Stimulated activated CD4-positive, alpha-beta T cell treated with anti-CD3 and anti-CD28 coated beads, Interleukin-12 subunit alpha, Interleukin-12 subunit beta, amount 100 ng/mL, for 4 hours (primary cell): ENCODE results near the gene S100A2.
"Not testable (repeated sequence)": the region's sequence is repeated elsewhere in the genome, so short reads cannot be mapped to it uniquely, and the experiment has no call there.

Source experiments
- DNase-seq: peaks from one replicate; pipeline ENCODE4 v3.0.0-alpha.2; 2020

The S100A2 gene

DNA sequence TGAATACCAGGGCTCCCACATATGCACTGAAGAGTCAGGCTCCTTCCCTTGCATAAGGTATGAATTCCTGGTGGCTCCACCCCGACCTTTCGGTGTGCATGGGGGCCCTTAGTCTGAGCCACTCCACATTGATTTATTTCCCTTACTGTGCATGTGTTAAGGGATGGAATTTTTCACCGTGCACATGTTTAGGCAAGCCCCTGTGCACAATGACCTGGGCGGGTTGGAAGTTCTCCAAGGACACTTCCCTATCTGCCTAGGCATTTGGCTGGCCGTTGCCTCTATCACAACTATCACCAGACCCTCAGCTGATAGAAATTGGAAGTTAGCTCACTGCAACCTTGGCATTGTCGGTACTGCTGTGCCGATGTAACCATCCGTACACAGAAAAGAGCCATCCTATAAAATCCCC, 39.5 kb downstream of the S100A2 start:
- no peak for DNase-seq

DNA sequence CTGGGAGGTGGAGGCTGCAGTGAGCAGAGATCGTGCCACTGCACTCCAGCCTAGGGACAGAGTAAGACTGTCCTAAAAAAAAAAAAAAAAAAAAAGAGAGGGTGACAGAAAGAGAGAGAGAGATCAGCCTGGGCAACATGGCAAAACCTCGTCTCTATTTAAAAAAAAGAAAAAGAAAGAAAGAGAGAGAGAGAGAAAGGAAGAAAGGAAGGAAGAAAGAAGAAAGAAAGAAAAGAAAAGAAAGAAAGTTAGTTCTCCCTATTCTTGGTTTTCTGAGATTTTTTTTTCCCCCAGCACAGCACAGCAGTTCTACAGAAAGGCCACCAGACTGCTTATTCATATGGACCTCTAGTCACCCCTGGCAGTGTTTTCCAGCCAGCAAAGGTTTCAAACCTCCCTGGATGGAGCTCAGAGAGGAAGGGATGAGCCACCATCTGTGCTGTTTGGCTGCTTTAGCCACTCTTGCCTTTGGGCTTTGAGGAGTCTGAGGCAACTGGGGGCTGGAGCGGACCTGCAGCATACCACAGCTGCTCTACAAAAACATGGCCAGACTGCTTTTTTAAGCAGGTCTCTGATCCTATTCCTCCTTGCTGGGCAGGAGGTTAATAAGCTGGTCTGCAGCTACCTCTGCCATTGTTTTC, 40.4 kb downstream of the S100A2 start:
- no peak for DNase-seq

DNA sequence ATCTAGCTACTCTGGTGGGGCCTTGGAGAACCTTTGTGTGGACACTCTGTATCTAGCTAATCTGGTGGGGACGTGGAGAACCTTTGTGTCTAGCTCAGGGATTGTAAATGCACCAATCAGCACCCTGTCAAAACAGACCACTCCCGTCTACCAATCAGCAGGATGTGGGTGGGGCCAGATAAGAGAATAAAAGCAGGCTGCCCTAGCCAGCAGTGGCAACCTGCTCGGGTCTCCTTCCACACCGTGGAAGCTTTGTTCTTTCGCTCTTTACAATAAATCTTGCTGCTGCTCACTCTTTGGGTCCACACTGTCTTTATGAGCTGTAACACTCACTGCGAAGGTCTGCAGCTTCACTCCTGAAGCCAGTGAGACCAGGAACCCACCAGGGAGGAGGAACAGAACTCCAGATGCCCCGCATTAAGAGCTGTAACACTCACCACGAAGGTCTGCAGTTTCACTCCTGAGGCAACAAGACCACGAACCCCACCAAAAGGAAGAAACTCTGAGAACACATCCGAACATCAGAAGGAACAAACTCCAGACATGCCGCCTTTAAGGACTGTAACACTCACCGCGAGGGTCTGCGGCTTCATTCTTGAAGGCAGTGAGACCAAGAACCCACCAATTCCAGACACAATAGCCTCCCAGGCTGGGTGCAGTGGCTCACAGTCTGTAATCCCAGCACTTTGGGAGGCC, 43.1 kb downstream of the S100A2 start:
- DNase-seq = not testable (repeated sequence)

DNA sequence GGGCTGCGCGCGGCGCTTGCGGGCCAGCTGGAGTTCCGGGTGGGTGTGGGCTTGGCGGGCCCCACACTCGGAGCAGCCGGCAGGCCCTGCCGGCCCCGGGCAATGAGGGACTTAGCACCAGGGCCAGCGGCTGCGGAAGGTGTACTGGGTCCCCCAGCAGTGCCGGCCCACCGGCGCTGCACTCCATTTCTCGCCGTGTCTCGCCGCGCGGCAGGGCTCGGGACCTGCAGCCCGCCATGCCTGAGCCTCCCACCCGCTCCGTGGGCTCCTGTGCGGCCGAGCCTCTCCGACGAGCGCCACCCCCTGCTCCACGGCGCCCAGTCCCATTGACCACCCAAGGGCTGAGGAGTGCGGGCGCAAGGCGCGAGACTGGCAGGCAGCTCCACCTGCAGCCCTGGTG, 43.8 kb downstream of the S100A2 start:
- DNase-seq = not testable (repeated sequence)

DNA sequence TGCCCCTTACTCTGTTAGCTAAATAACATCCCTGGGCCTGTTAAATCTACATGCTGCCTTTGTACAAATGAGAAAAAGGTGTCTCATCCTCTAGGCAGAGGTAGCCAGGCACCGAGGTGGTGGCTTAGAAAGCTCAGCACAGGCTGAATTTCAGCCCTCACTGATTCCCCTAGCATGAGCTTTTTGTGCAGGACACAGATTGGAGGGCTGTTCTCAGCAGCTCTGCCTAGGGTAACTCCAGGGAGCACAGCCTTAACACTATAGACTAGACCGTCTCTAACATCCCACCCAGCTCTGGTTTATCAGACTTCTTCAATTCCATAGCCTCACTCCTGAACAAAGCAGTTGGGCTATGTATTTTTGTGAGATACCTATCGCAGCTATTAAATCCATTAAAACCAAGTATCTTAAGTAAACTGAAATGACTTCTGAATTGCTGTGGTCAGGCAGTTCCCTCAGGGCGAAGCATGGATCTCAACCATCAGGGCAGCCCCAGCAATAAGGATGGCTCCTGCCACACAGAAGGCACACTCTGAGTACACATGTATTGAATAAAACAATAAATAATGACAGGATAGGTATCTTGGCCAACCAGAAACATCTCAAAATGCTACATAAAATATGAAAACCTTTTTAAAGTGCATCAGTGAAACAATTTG, 44.7 kb downstream of the S100A2 start:
- no peak for DNase-seq

DNA sequence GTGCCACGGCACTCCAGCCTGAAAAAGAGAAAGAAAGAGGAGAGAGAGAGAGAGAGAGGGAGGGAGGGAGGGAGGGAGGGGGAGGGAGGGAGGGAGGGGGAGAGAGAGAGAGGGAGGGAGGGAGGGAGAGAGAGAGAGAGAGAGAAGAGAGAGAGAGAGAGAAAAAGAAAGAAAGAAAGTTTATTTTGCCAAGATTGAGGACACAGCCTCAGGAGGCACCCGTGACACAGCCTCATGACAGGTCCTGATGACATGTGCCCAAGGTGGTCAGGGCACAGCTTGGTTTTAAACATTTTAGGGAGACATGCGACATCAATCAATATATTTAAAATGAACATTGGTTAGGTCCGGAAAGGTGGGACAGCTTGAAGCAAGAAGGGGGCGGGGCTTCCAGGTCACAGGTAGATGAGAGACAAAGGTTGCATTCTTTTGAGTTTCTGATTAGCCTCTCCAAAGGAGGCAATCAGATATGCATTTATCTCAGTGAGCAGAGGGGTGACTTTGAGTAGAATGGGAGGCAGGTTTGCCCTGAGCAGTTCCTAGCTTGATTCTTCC, 45.4 kb downstream of the S100A2 start:
- DNase-seq = not testable (repeated sequence)

DNA sequence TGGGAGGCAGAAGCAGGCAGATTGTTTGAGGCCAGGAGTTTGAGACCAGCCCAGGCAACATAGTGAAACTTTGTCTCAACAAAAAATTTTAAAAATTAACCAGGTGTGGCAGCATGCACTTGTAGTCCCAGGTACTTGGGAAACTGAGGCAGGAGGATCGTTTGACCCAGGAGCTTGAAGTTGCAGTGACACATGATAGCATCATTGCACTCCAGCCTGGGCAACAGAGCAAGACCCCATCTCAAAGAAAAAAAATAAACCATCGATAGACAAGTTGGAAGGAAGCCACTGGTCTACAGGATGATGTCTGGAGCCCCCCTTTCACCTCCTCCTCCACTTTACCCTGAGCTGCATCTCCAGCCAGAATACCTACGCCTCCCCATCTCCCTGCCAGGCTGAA, 46.4 kb downstream of the S100A2 start:
- DNase-seq = no peak

DNA sequence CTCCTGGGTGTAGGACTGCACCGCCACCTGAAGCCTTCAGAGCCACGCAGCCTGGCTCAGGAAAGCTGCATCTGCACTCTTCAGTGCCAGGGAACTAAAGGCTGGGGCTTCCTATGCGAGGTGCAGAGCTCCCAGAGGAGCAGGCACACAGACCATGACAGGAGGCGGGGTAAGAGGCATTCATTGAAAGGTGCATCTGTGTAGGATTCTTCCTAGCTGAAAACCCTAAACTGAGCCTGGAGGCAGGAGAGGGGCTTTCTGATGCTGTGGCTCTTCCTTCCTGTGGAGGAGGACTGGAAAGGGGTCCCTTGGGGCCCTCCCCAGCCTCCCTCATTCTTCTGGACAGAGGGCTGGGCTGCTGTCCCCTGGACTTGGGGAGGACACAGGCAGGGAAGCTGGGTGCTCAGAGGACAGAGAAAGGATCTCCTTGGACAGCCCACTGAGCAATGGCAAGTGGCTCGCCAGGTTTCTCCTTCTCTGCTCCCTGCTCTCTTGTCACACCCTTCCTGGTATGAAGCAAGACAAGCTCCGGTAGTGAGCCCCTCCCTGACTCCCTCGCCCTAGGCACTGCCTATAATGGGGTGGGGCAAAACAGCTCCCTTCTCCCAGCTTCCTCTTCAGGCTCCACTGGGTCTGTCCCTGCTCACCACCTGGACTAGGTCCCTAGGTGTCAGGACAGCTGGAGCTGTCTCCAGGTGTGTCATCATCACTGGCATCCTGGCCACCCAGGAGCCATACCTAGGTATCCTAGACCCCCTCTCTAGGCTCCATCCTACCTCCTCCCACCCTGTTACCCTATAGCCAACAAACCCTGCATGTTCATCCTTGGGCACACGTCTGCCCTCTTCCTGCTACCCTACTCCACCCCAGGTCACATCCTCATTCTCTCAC, 49.9 kb downstream of the S100A2 start:
- no peak for DNase-seq

DNA sequence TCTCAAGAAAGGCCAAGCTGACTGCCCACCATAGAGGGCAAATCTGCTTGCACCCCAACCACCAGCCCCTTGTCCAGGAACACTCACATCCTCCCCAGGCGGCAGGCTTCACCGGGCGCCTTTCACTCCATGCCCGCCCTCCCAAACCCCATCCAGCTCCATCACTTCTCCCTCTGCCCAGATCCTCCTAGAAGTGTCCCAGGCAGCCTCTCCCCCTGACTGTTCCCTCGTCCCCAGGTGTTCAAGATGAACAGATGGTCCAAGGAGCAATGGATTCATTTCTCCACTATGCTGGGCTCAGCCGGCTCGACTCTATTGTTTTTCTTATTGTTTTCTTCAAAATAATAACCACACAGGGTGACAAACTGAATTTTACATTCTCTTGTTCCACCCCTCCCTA, 52.0 kb downstream of the S100A2 start:
- no peak for DNase-seq

DNA sequence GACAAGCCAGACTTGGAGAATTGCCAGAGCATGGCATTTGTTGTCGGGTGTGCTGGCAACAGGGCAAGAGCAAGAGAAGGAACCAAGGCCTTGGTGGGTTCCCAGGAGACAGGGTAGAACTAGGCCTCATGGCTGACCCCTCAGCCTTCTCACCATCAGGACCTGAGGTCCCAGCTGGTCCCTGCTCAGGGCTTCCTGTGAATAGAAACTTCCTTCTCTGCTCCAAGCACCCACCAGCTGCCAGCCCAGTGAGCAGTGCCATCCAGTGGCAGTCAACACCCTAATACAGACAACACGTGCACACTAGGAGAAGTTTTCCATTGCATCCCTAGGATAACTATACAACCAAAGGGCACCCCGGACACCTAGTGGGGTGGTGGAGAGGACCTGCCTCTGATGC, 52.6 kb downstream of the S100A2 start:
- no peak for DNase-seq
